Ishikawa (cell line): ENCODE data around the gene DOCK6.

Source experiments
- CEBPB ChIP-seq: IDR thresholded peaks from 2 replicates; pipeline ENCODE4 v1.6.1; 2012
- CREB1 ChIP-seq: IDR thresholded peaks from 2 replicates; pipeline ENCODE4 v1.6.1; 2012; ENCODE audit warnings: low read depth
- EGR1 ChIP-seq: IDR thresholded peaks from 2 replicates; pipeline ENCODE4 v1.6.1; 2012
- EP300 ChIP-seq: IDR thresholded peaks from 2 replicates; pipeline ENCODE4 v1.6.1; 2012; ENCODE audit warnings: borderline replicate concordance
- FOXM1 ChIP-seq: IDR thresholded peaks from 2 replicates; pipeline ENCODE4 v1.6.1; 2012; ENCODE audit warnings: low read depth, borderline replicate concordance
- RAD21 ChIP-seq: IDR thresholded peaks from 2 replicates; pipeline ENCODE4 v1.6.1; 2012; ENCODE audit warnings: low read depth
- TAF1 ChIP-seq: IDR thresholded peaks from 2 replicates; pipeline ENCODE4 v1.6.1; 2012; ENCODE audit warnings: low read depth, mild to moderate bottlenecking
- TCF12 ChIP-seq: IDR thresholded peaks from 2 replicates; pipeline ENCODE4 v1.6.1; 2012; ENCODE audit warnings: low read depth
- TEAD4 ChIP-seq: IDR thresholded peaks from 2 replicates; pipeline ENCODE4 v1.6.1; 2012
- YY1 ChIP-seq: IDR thresholded peaks from 2 replicates; pipeline ENCODE4 v1.6.1; 2012; ENCODE audit warnings: low read depth
- ZBTB7A ChIP-seq: IDR thresholded peaks from 2 replicates; pipeline ENCODE4 v1.6.1; 2012; ENCODE audit warnings: low read depth
- TF ChIP-seq, protein P1 (sequence below): IDR thresholded peaks from 2 replicates; pipeline ENCODE4 v1.6.1; 2012; ENCODE audit warnings: low read depth, mild to moderate bottlenecking
- TF ChIP-seq, protein P2 (sequence below): IDR thresholded peaks from 2 replicates; pipeline ENCODE4 v1.6.1; 2012

GRCh38 chr19:11274533-11275086 lies 12.3 kb upstream of the DOCK6 start:
- no peak for TF ChIP-seq EGR1
- no peak for TF ChIP-seq EP300
- TF ChIP-seq CEBPB = no peak
- TF ChIP-seq, protein P1, sequence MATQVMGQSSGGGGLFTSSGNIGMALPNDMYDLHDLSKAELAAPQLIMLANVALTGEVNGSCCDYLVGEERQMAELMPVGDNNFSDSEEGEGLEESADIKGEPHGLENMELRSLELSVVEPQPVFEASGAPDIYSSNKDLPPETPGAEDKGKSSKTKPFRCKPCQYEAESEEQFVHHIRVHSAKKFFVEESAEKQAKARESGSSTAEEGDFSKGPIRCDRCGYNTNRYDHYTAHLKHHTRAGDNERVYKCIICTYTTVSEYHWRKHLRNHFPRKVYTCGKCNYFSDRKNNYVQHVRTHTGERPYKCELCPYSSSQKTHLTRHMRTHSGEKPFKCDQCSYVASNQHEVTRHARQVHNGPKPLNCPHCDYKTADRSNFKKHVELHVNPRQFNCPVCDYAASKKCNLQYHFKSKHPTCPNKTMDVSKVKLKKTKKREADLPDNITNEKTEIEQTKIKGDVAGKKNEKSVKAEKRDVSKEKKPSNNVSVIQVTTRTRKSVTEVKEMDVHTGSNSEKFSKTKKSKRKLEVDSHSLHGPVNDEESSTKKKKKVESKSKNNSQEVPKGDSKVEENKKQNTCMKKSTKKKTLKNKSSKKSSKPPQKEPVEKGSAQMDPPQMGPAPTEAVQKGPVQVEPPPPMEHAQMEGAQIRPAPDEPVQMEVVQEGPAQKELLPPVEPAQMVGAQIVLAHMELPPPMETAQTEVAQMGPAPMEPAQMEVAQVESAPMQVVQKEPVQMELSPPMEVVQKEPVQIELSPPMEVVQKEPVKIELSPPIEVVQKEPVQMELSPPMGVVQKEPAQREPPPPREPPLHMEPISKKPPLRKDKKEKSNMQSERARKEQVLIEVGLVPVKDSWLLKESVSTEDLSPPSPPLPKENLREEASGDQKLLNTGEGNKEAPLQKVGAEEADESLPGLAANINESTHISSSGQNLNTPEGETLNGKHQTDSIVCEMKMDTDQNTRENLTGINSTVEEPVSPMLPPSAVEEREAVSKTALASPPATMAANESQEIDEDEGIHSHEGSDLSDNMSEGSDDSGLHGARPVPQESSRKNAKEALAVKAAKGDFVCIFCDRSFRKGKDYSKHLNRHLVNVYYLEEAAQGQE = no peak
- TF ChIP-seq TAF1 = no peak
- no peak for TF ChIP-seq ZBTB7A
- TF ChIP-seq TCF12 = no peak
- TF ChIP-seq FOXM1 = no peak
- TF ChIP-seq TEAD4 = no peak
- TF ChIP-seq RAD21 = no peak
- no peak for TF ChIP-seq YY1
- TF ChIP-seq CREB1 = no peak
- TF ChIP-seq, protein P2, sequence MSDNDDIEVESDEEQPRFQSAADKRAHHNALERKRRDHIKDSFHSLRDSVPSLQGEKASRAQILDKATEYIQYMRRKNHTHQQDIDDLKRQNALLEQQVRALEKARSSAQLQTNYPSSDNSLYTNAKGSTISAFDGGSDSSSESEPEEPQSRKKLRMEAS = no peak
